Stomach (tissue), 4 donors: ENCODE measurements around the gene SPTBN5.

ENCODE experiments used
- POLR2A ChIP-seq, 4 donors: fragments of 450-650 bp; IDR thresholded peaks; one replicate each; pipeline ENCODE4 v1.6.1; 2016; ENCODE audit warnings: antibody characterized with exemption in 4 of 4, control low read depth in 2 of 4, mild to moderate bottlenecking in 1 of 4, moderate library complexity in 1 of 4
- TF ChIP-seq, protein P1 (sequence below), 7 experiments: fragments of 450-650 bp in 4 of 7; fragments of 200-600 bp in 3 of 7; sonication (generic) in 3 of 7; IDR thresholded peaks; one replicate each; pipeline ENCODE4 v1.5.1; 2016 to 2019; ENCODE audit warnings: antibody characterized with exemption in 7 of 7, control low read depth in 2 of 7, mild to moderate bottlenecking in 1 of 7

DNA sequence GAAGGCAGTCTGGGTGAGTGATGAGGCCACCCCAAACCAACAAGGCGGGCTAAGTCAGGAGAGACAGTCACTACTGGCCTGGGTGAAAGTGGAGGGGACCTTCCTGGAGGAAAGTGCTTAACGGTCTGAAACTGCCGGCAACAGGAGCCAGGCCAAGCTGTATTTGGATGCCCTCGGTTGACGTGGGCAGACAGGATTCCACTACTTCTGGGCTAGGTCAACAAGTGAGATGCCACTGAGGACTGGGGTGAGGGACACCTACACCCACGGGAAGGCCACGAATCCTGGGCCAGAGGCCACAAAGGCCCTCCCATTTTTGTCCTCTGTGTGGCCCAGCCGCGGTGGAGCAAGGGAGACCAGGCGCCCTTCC lies 12.3 kb downstream of the SPTBN5 start:
- TF ChIP-seq, protein P1, sequence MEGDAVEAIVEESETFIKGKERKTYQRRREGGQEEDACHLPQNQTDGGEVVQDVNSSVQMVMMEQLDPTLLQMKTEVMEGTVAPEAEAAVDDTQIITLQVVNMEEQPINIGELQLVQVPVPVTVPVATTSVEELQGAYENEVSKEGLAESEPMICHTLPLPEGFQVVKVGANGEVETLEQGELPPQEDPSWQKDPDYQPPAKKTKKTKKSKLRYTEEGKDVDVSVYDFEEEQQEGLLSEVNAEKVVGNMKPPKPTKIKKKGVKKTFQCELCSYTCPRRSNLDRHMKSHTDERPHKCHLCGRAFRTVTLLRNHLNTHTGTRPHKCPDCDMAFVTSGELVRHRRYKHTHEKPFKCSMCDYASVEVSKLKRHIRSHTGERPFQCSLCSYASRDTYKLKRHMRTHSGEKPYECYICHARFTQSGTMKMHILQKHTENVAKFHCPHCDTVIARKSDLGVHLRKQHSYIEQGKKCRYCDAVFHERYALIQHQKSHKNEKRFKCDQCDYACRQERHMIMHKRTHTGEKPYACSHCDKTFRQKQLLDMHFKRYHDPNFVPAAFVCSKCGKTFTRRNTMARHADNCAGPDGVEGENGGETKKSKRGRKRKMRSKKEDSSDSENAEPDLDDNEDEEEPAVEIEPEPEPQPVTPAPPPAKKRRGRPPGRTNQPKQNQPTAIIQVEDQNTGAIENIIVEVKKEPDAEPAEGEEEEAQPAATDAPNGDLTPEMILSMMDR (IDR thresholded peaks at IDR 0.05): no peak
- TF ChIP-seq POLR2A (IDR thresholded peaks at IDR 0.05): no peak
